PC-3 (cell line): ENCODE data around the gene MCM9. TPM values are rescaled to one million over a fixed set of nuclear protein-coding genes. Genes with fewer than 3 reads are reported as not detected.

Experiments used
- ATAC-seq: fragments of 200-7000 bp; cut with Tn5 transposase; 2 replicates; pipeline ENCODE4 v1.9.1; 2020; ENCODE audit warnings: mild to moderate bottlenecking, moderate library complexity
- BruUV-seq: library from RNA; stranded (reverse); fragments of 400-500 nt; replicated peaks from 2 replicates; lab custom pipeline; 2021; lab: Mats Ljungman, UMichigan
- CTCF ChIA-PET: fragments of 300-600 bp; sonication (Branson Sonifier 250); formaldehyde crosslinking; loops from one replicate; lab custom pipeline; 2022; ENCODE audit warnings: antibody characterized with exemption; lab: Charles Lee
- POLR2A ChIA-PET: fragments of 300-600 bp; sonication (Branson Sonifier 250); formaldehyde crosslinking; loops from one replicate; lab custom pipeline; 2022; ENCODE audit warnings: antibody characterized with exemption; ENCODE audit not compliant: unreplicated experiment; lab: Charles Lee
- DNase-seq: peaks from one replicate; pipeline ENCODE4 v3.0.0-alpha.2; 2015
- H2AFZ ChIP-seq: fragments of 300-600 bp; sonication (generic); 2 replicates; pipeline ENCODE4 v1.6.0; 2016; ENCODE audit warnings: antibody characterized with exemption, low read length
- H3F3A ChIP-seq: fragments of 300-600 bp; sonication (generic); one replicate; pipeline ENCODE4 v1.6.0; 2017; ENCODE audit warnings: antibody characterized with exemption, low read length, control low read depth, mild to moderate bottlenecking; ENCODE audit not compliant: unreplicated experiment
- H3K27ac ChIP-seq: fragments of 300-600 bp; sonication (generic); 2 replicates; pipeline ENCODE4 v1.5.1; 2016; ENCODE audit warnings: mild to moderate bottlenecking, low read length
- H3K27me3 ChIP-seq: fragments of 300-600 bp; sonication (generic); 2 replicates; pipeline ENCODE4 v1.6.1; 2016; ENCODE audit warnings: low read length, mixed read lengths
- H3K36me3 ChIP-seq: fragments of 300-600 bp; sonication (generic); 2 replicates; pipeline ENCODE4 v1.6.1; 2016; ENCODE audit warnings: low read depth, mixed run types, low read length, mixed read lengths
- H3K4me1 ChIP-seq: fragments of 300-600 bp; sonication (generic); 2 replicates; pipeline ENCODE4 v1.5.1; 2016; ENCODE audit warnings: low read length; ENCODE audit not compliant: insufficient read depth
- H3K4me2 ChIP-seq: fragments of 300-600 bp; sonication (generic); 2 replicates; pipeline ENCODE4 v1.6.0; 2016; ENCODE audit warnings: low read length
- H3K4me3 ChIP-seq: fragments of 300-600 bp; sonication (generic); 2 replicates; pipeline ENCODE4 v1.5.1; 2016; ENCODE audit warnings: mild to moderate bottlenecking, low read length, mixed read lengths
- H3K79me2 ChIP-seq: fragments of 300-600 bp; sonication (generic); 2 replicates; pipeline ENCODE4 v1.6.1; 2017; ENCODE audit warnings: low read length, mixed read lengths
- H3K9ac ChIP-seq: fragments of 300-600 bp; sonication (generic); 2 replicates; pipeline ENCODE4 v1.6.0; 2016; ENCODE audit warnings: mild to moderate bottlenecking, low read length
- H3K9me2 ChIP-seq: fragments of 300-600 bp; sonication (generic); replicated peaks from 2 replicates; pipeline ENCODE4 v1.6.1; 2016; ENCODE audit warnings: mixed run types, low read length, mixed read lengths
- H3K9me3 ChIP-seq: fragments of 300-600 bp; sonication (generic); 2 replicates; pipeline ENCODE4 v1.6.1; 2016; ENCODE audit warnings: low read length, mixed read lengths
- H4K20me1 ChIP-seq: fragments of 300-600 bp; sonication (generic); 2 replicates; pipeline ENCODE4 v1.6.1; 2016; ENCODE audit warnings: low read length, mixed read lengths
- CTCF ChIP-seq: fragments of 300-600 bp; sonication (generic); conservative IDR thresholded peaks from 2 replicates; pipeline ENCODE4 v1.5.1; 2017; ENCODE audit warnings: antibody characterized with exemption, low read depth, mild to moderate bottlenecking, low read length
- EZH2 ChIP-seq: fragments of 300-600 bp; sonication (generic); IDR thresholded peaks from one replicate; pipeline ENCODE4 v1.6.1; 2017; ENCODE audit warnings: antibody characterized with exemption, mild to moderate bottlenecking, low read length; ENCODE audit not compliant: unreplicated experiment
- EZH2phosphoT487 ChIP-seq: fragments of 300-600 bp; sonication (generic); IDR thresholded peaks from 2 replicates; pipeline ENCODE4 v1.6.1; 2018; ENCODE audit warnings: mild to moderate bottlenecking, antibody characterized with exemption, low read length, borderline replicate concordance
- intact Hi-C: fragments of 100-400 bp; cut with micrococcal nuclease; formaldehyde crosslinking; loops from 2 replicates; pipeline ENCODE4 v1.9.0; 2023
- total RNA-seq: library from RNA; depleted of rRNA; stranded (reverse); fragments of >200 nt; gene quantifications from 2 replicates; pipeline ENCODE4 v1.2.3, GENCODE V29; 2014

Gene MCM9
- total RNA-seq, 1 experiment from 2014 or later, result 5.8 TPM

DNA sequence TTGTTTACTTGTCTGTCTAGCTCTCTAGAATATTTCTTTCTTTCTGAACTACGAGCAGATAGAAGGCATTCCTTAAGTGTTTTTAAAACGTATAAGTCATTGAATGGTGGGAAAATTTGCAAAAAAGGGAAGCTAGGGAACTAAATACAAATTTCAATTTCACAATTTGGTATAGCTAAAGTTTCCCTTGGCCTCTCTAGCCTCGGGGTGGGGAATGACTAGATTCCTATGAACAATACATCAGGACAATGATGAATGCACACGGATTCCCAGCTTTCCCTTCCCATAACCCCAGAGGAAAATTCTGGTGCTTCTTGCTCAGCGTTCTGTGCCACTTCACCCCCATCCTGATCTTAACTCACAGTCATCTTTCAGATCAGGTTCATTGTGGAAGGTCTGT lies 154.3 kb downstream of the MCM9 start:
- Histone ChIP-seq H3K27ac (0 out of 2 replicates have a peak overlapping the region, but pooled peaks have one; percentile 2), H3K27me3 (no peaks in the 10 kb centered on the region), H3K9me3 (no peaks in the 10 kb centered on the region), H2AFZ (no peak overlapping the region; the same call in 1 of the 2 replicates), H3K4me2 (no peak overlapping the region), H4K20me1 (no peaks in the 10 kb centered on the region), H3K4me1 (peaks cover 56% of the 10 kb centered on the region), H3F3A (no peaks in the 10 kb centered on the region), H3K79me2 (no peaks in the 10 kb centered on the region), H3K4me3 (no peak overlapping the region), H3K36me3 (no peaks in the 10 kb centered on the region; the same call in 1 of the 2 replicates), H3K9me2 (no peaks in the 10 kb centered on the region), H3K9ac (no peak overlapping the region)
- POLR2A ChIA-PET, result no interaction called here
- DNase-seq (peak; percentile 47), ATAC-seq (no peak)
- no TSS peak for BruUV-seq
- TF ChIP-seq EZH2phosphoT487 (no peak), CTCF (no peak), EZH2 (no peak)
- intact Hi-C loops, result no loop called here
- CTCF ChIA-PET, result no interaction called here

DNA sequence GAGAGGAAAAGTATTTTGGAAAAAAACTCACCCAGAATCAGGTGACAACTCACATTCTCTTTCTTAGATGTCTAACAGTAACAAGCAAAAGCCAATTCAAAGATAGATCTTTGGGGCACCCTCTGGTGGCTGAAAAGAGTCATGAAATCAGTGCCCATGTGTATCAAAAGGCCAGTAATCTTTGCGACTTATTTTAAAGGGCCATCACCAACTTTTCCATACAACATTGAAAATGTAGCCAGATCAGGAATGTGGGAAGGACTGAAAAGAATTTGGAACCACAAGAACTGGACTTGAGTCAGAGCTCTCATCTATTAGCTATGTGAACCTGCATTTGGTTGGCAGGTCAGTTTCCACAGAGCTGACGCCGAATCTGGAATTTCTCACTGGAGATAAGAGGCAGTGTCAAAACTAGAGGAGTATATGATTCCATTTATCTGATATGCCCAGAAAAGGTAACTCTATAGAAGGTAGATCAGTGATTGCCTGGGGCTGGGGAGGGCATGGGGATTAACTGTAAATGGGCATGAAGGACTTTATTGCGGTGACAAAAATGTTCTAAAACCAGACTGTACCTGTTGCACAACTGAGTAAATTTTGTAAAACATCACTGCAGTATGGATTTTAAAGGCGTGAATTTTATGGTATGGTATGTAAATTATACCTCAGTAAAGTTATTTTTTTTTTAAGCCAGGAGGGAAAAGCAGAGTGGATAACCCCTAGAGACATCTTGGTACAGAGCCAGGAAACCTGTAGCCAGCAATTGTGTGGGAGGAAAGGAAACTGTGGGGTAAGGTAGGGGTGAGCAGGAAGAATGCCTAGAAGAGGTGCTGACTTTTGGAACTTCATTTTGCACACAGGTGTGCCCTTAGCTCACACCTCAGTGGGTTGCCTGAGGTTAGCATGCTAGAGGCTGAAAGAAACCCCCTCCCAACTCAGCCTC lies 158.1 kb downstream of the MCM9 start:
- ChIA-PET CTCF (interaction anchor here (0.6 kb wide), 1 partner anchor 84 kb away, joined by 5 read pairs; no protein-coding TSS in a partner anchor), POLR2A (no interaction called here)
- Histone ChIP-seq H3K9ac (no peak overlapping the region), H3K9me3 (no peaks in the 10 kb centered on the region), H3K27me3 (no peaks in the 10 kb centered on the region), H3K4me2 (peak overlapping the region; percentile 70), H3K4me3 (peak overlapping the region; percentile 40; the same call in 1 of the 2 replicates), H3K79me2 (no peaks in the 10 kb centered on the region), H3K36me3 (no peaks in the 10 kb centered on the region; the same call in 1 of the 2 replicates), H4K20me1 (no peaks in the 10 kb centered on the region), H3K9me2 (no peaks in the 10 kb centered on the region), H3F3A (no peaks in the 10 kb centered on the region), H3K4me1 (peaks cover 26% of the 10 kb centered on the region), H2AFZ (peak overlapping the region; percentile 48; the same call in 1 of the 2 replicates), H3K27ac (peak overlapping the region; percentile 41)
- peak; percentile 87 for DNase-seq
- no TSS peak for BruUV-seq
- TF ChIP-seq EZH2phosphoT487 (no peak), EZH2 (no peak), CTCF (peak; percentile 77)
- ATAC-seq, result peak; percentile 81
- intact Hi-C loops, result loop anchor here (1.0 to 5.0 kb wide), 6 partner anchors 23 to 495 kb away; partner anchors contain the start of gene CEP85L
